ENCODE measurements around the gene DAPK2. TPM values are rescaled to one million over a fixed set of nuclear protein-coding genes. Genes with fewer than 3 reads are reported as not detected.

DAPK2 gene
- total and polyA plus RNA-seq, 2 experiments from 2014 or later: 5.8 to 7.5 TPM

GRCh38 chr15:63896336-63897115 lies 149.8 kb downstream of the DAPK2 start:
- H3F3A ChIP-seq (ENCODE audit: insufficient read depth): no peaks in the 10 kb centered on the region; the same call in 1 of the 2 replicates
- 38% methylated on average over 15 of the region's 15 CpGs for WGBS, 2 experiments (ENCODE audit: low coverage in 1 of 2, low lambda C conversion rate in 2 of 2, missing lambda C conversion rate in 2 of 2)
- no peaks in the 10 kb centered on the region for H3K9me3 ChIP-seq (ENCODE audit: low read depth)
- no peak for TF ChIP-seq EZH2 (IDR thresholded peaks at IDR 0.05; ENCODE audit: insufficient read depth, poor library complexity, severe bottlenecking)
- TF ChIP-seq EZH2phosphoT487 (IDR thresholded peaks at IDR 0.05; ENCODE audit: insufficient read depth, low read depth): no peak
- H3K9ac ChIP-seq: no peak overlapping the region
- no peak overlapping the region; the same call in 1 of the 2 replicates for H3K4me3 ChIP-seq
- H4K20me1 ChIP-seq (ENCODE audit: insufficient read depth): no peaks in the 10 kb centered on the region
- H3K36me3 ChIP-seq (ENCODE audit: low read depth): no peaks in the 10 kb centered on the region
- peak overlapping the region; percentile 36 for H2AFZ ChIP-seq
- peak; percentile 77 for DNase-seq
- H3K4me1 ChIP-seq (ENCODE audit: insufficient read depth): peaks cover 13% of the 10 kb centered on the region
- H3K4me2 ChIP-seq (ENCODE audit: unreplicated experiment): peak overlapping the region; percentile 32
- no peaks in the 10 kb centered on the region for H3K79me2 ChIP-seq (ENCODE audit: insufficient read depth)
- in situ Hi-C loops (cut with MboI): no loop called here
- H3K27ac ChIP-seq: no peak overlapping the region
- no peaks in the 10 kb centered on the region for H3K27me3 ChIP-seq (replicated peaks; ENCODE audit: insufficient read depth)
- H3K9me2 ChIP-seq (ENCODE audit: insufficient read depth): no peaks in the 10 kb centered on the region

- Histone ChIP-seq H3K4me3 (no peak overlapping the region), H3K27me3 (replicated peaks; ENCODE audit: insufficient read depth) (no peaks in the 10 kb centered on the region), H3K9me2 (ENCODE audit: insufficient read depth) (no peaks in the 10 kb centered on the region), H3K79me2 (ENCODE audit: insufficient read depth) (no peaks in the 10 kb centered on the region), H3K27ac (no peak overlapping the region), H3K36me3 (ENCODE audit: low read depth) (no peaks in the 10 kb centered on the region), H3K9me3 (ENCODE audit: low read depth) (no peaks in the 10 kb centered on the region), H3F3A (ENCODE audit: insufficient read depth) (no peaks in the 10 kb centered on the region; the same call in 1 of the 2 replicates), H2AFZ (no peak overlapping the region), H3K4me1 (ENCODE audit: insufficient read depth) (peaks cover 13% of the 10 kb centered on the region), H3K4me2 (ENCODE audit: unreplicated experiment) (no peak overlapping the region), H4K20me1 (ENCODE audit: insufficient read depth) (no peaks in the 10 kb centered on the region), H3K9ac (no peak overlapping the region)
- in situ Hi-C loops (cut with MboI): no loop called here
- TF ChIP-seq EZH2 (IDR thresholded peaks at IDR 0.05; ENCODE audit: insufficient read depth, poor library complexity, severe bottlenecking) (no peak), EZH2phosphoT487 (IDR thresholded peaks at IDR 0.05; ENCODE audit: insufficient read depth, low read depth) (no peak)
- DNase-seq: no peak
- WGBS, 2 experiments (ENCODE audit: low coverage in 1 of 2, low lambda C conversion rate in 2 of 2, missing lambda C conversion rate in 2 of 2): 60 to 61% methylated on average over 8 of the region's 8 CpGs
Measured at GRCh38 chr15:63895787-63896218, 150.5 kb downstream of the DAPK2 start.

- Histone ChIP-seq H3K79me2 (ENCODE audit: insufficient read depth) (no peaks in the 10 kb centered on the region), H3K36me3 (ENCODE audit: low read depth) (no peaks in the 10 kb centered on the region), H3K4me2 (ENCODE audit: unreplicated experiment) (no peak overlapping the region), H3K27ac (no peak overlapping the region), H3K9me3 (ENCODE audit: low read depth) (no peaks in the 10 kb centered on the region), H3K4me1 (ENCODE audit: insufficient read depth) (peaks cover 13% of the 10 kb centered on the region), H3K9ac (no peak overlapping the region), H3K9me2 (ENCODE audit: insufficient read depth) (no peaks in the 10 kb centered on the region), H3F3A (ENCODE audit: insufficient read depth) (no peaks in the 10 kb centered on the region; the same call in 1 of the 2 replicates), H3K4me3 (no peak overlapping the region), H3K27me3 (replicated peaks; ENCODE audit: insufficient read depth) (no peaks in the 10 kb centered on the region), H2AFZ (no peak overlapping the region), H4K20me1 (ENCODE audit: insufficient read depth) (no peaks in the 10 kb centered on the region)
- DNase-seq: no peak
- in situ Hi-C loops (cut with MboI): no loop called here
- TF ChIP-seq EZH2 (IDR thresholded peaks at IDR 0.05; ENCODE audit: insufficient read depth, poor library complexity, severe bottlenecking) (no peak), EZH2phosphoT487 (IDR thresholded peaks at IDR 0.05; ENCODE audit: insufficient read depth, low read depth) (no peak)
- WGBS, 2 experiments (ENCODE audit: low coverage in 1 of 2, low lambda C conversion rate in 2 of 2, missing lambda C conversion rate in 2 of 2): 83% methylated on average over 6 of the region's 6 CpGs
Measured at GRCh38 chr15:63895194-63895593, 151.1 kb downstream of the DAPK2 start.

GRCh38 chr15:63894662-63894949 lies 151.7 kb downstream of the DAPK2 start:
- TF ChIP-seq EZH2 (IDR thresholded peaks at IDR 0.05; ENCODE audit: insufficient read depth, poor library complexity, severe bottlenecking) (no peak), EZH2phosphoT487 (IDR thresholded peaks at IDR 0.05; ENCODE audit: insufficient read depth, low read depth) (no peak)
- Histone ChIP-seq H4K20me1 (ENCODE audit: insufficient read depth) (no peaks in the 10 kb centered on the region), H3K9me2 (ENCODE audit: insufficient read depth) (no peaks in the 10 kb centered on the region), H3K27me3 (replicated peaks; ENCODE audit: insufficient read depth) (no peaks in the 10 kb centered on the region), H3K4me1 (ENCODE audit: insufficient read depth) (peaks cover 13% of the 10 kb centered on the region), H3K36me3 (ENCODE audit: low read depth) (no peaks in the 10 kb centered on the region), H3K27ac (no peak overlapping the region), H3F3A (ENCODE audit: insufficient read depth) (no peaks in the 10 kb centered on the region; the same call in 1 of the 2 replicates), H2AFZ (no peak overlapping the region), H3K9ac (no peak overlapping the region), H3K9me3 (ENCODE audit: low read depth) (no peaks in the 10 kb centered on the region), H3K79me2 (ENCODE audit: insufficient read depth) (no peaks in the 10 kb centered on the region), H3K4me3 (no peak overlapping the region), H3K4me2 (ENCODE audit: unreplicated experiment) (no peak overlapping the region)
- no peak for DNase-seq
- WGBS, 2 experiments (ENCODE audit: low coverage in 1 of 2, low lambda C conversion rate in 2 of 2, missing lambda C conversion rate in 2 of 2): 87 to 94% methylated on average over 6 of the region's 6 CpGs
- in situ Hi-C loops (cut with MboI): no loop called here

Data from GM23248 (cell line).